Measurements from ENCODE around the gene IGF1.
A peak's percentile ranks its signal among the peaks of the same experiment; 100 is the strongest.

IGF1 gene

GRCh38 chr12:102421802-102422583, 58.4 kb downstream of the IGF1 start:
- Histone ChIP-seq H4K20me1 (ENCODE audit: insufficient read depth, low read length) (no peaks in the 10 kb centered on the region), H3K4me3 (ENCODE audit: low read length) (no peak overlapping the region), H3K79me2 (ENCODE audit: low read length) (no peaks in the 10 kb centered on the region), H3K36me3 (replicated peaks; ENCODE audit: insufficient read depth, low read length) (no peaks in the 10 kb centered on the region), H3F3A (ENCODE audit: insufficient read depth, low read length) (0 out of 2 replicates have a peak, but pooled peaks cover 5% of the 10 kb centered on the region), H2AFZ (ENCODE audit: low read length) (no peak overlapping the region), H3K27ac (ENCODE audit: low read length) (peak overlapping the region; percentile 16; the same call in 1 of the 2 replicates), H3K9me2 (replicated peaks; ENCODE audit: insufficient read depth, low read length) (no peaks in the 10 kb centered on the region), H3K9ac (ENCODE audit: low read length) (no peak overlapping the region), H3K9me3 (replicated peaks; ENCODE audit: insufficient read depth, low read length) (no peaks in the 10 kb centered on the region), H3K27me3 (replicated peaks; ENCODE audit: insufficient read depth, low read length) (no peaks in the 10 kb centered on the region), H3K4me1 (ENCODE audit: low read length) (peaks cover 15% of the 10 kb centered on the region), H3K4me2 (ENCODE audit: low read depth, low read length) (peak overlapping the region; percentile 33)
- TF ChIP-seq EZH2 (optimal IDR thresholded peaks at IDR 0.05; ENCODE audit: low read depth, low read length): no peak
- no peak for TF ChIP-seq CTCF (IDR thresholded peaks at IDR 0.05; ENCODE audit: low read length)
- no peak for TF ChIP-seq EZH2phosphoT487 (IDR thresholded peaks at IDR 0.05; ENCODE audit: low read length)
- DNase-seq: peak; percentile 54

GRCh38 chr12:102419094-102419764, 61.1 kb downstream of the IGF1 start:
- no peaks in the 10 kb centered on the region for H3K27me3 ChIP-seq (replicated peaks; ENCODE audit: insufficient read depth, low read length)
- no peak overlapping the region for H3K4me3 ChIP-seq (ENCODE audit: low read length)
- H3K9me2 ChIP-seq (replicated peaks; ENCODE audit: insufficient read depth, low read length): no peaks in the 10 kb centered on the region
- TF ChIP-seq EZH2phosphoT487 (IDR thresholded peaks at IDR 0.05; ENCODE audit: low read length) (no peak), CTCF (IDR thresholded peaks at IDR 0.05; ENCODE audit: low read length) (no peak), EZH2 (optimal IDR thresholded peaks at IDR 0.05; ENCODE audit: low read depth, low read length) (no peak)
- H2AFZ ChIP-seq (ENCODE audit: low read length): no peak overlapping the region
- H3K9ac ChIP-seq (ENCODE audit: low read length): no peak overlapping the region
- H3K4me2 ChIP-seq (ENCODE audit: low read depth, low read length): no peak overlapping the region
- H3K4me1 ChIP-seq (ENCODE audit: low read length): peaks cover 15% of the 10 kb centered on the region
- no peak overlapping the region for H3K27ac ChIP-seq (ENCODE audit: low read length)
- H3K9me3 ChIP-seq (replicated peaks; ENCODE audit: insufficient read depth, low read length): no peaks in the 10 kb centered on the region
- 0 out of 2 replicates have a peak, but pooled peaks cover 5% of the 10 kb centered on the region for H3F3A ChIP-seq (ENCODE audit: insufficient read depth, low read length)
- H3K79me2 ChIP-seq (ENCODE audit: low read length): no peaks in the 10 kb centered on the region
- H3K36me3 ChIP-seq (replicated peaks; ENCODE audit: insufficient read depth, low read length): no peaks in the 10 kb centered on the region
- no peaks in the 10 kb centered on the region for H4K20me1 ChIP-seq (ENCODE audit: insufficient read depth, low read length)
- no peak for DNase-seq

- Histone ChIP-seq H4K20me1 (ENCODE audit: insufficient read depth, low read length) (no peaks in the 10 kb centered on the region), H3K4me1 (ENCODE audit: low read length) (peaks cover 11% of the 10 kb centered on the region), H3F3A (ENCODE audit: insufficient read depth, low read length) (0 out of 2 replicates have a peak, but pooled peaks cover 1% of the 10 kb centered on the region), H2AFZ (ENCODE audit: low read length) (no peak overlapping the region), H3K4me2 (ENCODE audit: low read depth, low read length) (no peak overlapping the region), H3K9me2 (replicated peaks; ENCODE audit: insufficient read depth, low read length) (no peaks in the 10 kb centered on the region), H3K79me2 (ENCODE audit: low read length) (no peaks in the 10 kb centered on the region), H3K27ac (ENCODE audit: low read length) (no peak overlapping the region), H3K36me3 (replicated peaks; ENCODE audit: insufficient read depth, low read length) (no peaks in the 10 kb centered on the region), H3K27me3 (replicated peaks; ENCODE audit: insufficient read depth, low read length) (no peaks in the 10 kb centered on the region), H3K9me3 (replicated peaks; ENCODE audit: insufficient read depth, low read length) (no peaks in the 10 kb centered on the region), H3K4me3 (ENCODE audit: low read length) (no peak overlapping the region), H3K9ac (ENCODE audit: low read length) (no peak overlapping the region)
- no peak for DNase-seq
- TF ChIP-seq CTCF (IDR thresholded peaks at IDR 0.05; ENCODE audit: low read length) (no peak), EZH2 (optimal IDR thresholded peaks at IDR 0.05; ENCODE audit: low read depth, low read length) (no peak), EZH2phosphoT487 (IDR thresholded peaks at IDR 0.05; ENCODE audit: low read length) (no peak)
Observed at GRCh38 chr12:102417055-102417454, 63.3 kb downstream of the IGF1 start.

Data from MM.1S (cell line).